ENCODE measurements around the gene SEMA3B.

DNA sequence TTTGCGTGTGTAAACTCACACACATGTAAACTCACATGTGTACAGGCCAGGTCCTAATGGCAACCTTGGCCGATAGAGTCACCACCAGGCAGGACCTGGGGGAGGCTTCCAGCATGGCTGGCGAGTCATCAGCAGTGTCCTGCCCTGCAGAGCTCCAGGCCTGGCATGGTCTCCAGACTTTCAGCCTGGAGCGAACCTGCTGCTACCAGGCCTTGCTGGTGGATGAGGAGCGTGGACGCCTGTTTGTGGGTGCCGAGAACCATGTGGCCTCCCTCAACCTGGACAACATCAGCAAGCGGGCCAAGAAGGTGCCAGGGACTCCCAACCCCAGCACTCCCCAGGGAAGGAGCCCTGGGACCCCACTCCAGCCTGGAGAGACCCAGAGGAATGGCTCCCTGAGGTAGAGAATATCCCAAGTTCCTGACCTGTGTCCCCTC is 1.0 kb downstream of the SEMA3B start:
- TF ChIP-seq POLR2A (IDR thresholded peaks at IDR 0.05) (no peak), POLR2AphosphoS5 (IDR thresholded peaks at IDR 0.05) (peak in 1 of 3 donors; percentile 16), EP300 (IDR thresholded peaks at IDR 0.05) (no peak)
- TF ChIP-seq, protein P1, sequence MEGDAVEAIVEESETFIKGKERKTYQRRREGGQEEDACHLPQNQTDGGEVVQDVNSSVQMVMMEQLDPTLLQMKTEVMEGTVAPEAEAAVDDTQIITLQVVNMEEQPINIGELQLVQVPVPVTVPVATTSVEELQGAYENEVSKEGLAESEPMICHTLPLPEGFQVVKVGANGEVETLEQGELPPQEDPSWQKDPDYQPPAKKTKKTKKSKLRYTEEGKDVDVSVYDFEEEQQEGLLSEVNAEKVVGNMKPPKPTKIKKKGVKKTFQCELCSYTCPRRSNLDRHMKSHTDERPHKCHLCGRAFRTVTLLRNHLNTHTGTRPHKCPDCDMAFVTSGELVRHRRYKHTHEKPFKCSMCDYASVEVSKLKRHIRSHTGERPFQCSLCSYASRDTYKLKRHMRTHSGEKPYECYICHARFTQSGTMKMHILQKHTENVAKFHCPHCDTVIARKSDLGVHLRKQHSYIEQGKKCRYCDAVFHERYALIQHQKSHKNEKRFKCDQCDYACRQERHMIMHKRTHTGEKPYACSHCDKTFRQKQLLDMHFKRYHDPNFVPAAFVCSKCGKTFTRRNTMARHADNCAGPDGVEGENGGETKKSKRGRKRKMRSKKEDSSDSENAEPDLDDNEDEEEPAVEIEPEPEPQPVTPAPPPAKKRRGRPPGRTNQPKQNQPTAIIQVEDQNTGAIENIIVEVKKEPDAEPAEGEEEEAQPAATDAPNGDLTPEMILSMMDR (IDR thresholded peaks at IDR 0.05) = no peak
